ENCODE data around the gene LCORL. TPM values are rescaled to one million over a fixed set of nuclear protein-coding genes. Genes with fewer than 3 reads are reported as not detected.

The LCORL gene
- total RNA-seq, 1 experiment from 2014 or later = 11.3 TPM

- intact Hi-C loops (cut with micrococcal nuclease; ENCODE audit: unreplicated experiment) = no loop called here
- no peaks in the 10 kb centered on the region for H3K36me3 Mint-ChIP-seq (ENCODE audit: insufficient read depth, unreplicated experiment)
- no TSS peak for BruUV-seq (replicated peaks)
- CTCF ChIA-PET = no interaction called here
- H3K27me3 Mint-ChIP-seq (ENCODE audit: insufficient read depth, unreplicated experiment) = no peaks in the 10 kb centered on the region
- no peak overlapping the region for H3K27ac Mint-ChIP-seq (ENCODE audit: unreplicated experiment)
- Histone ChIP-seq H3K9me3 (no peaks in the 10 kb centered on the region), H3K4me1 (no peaks in the 10 kb centered on the region), H3K36me3 (ENCODE audit: control insufficient read depth, insufficient read depth, low read length) (no peaks in the 10 kb centered on the region), H3K4me3 (ENCODE audit: low read depth, low read length) (no peak overlapping the region), H3K27me3 (replicated peaks; ENCODE audit: control insufficient read depth, insufficient read depth, low read length) (no peaks in the 10 kb centered on the region)
- H3K9me3 Mint-ChIP-seq (ENCODE audit: unreplicated experiment) = no peaks in the 10 kb centered on the region
- no peaks in the 10 kb centered on the region for H3K4me1 Mint-ChIP-seq (ENCODE audit: low read depth, unreplicated experiment)
- POLR2A ChIA-PET = no interaction called here
- DNase-seq = no peak
- no peak overlapping the region for H3K4me3 Mint-ChIP-seq (ENCODE audit: unreplicated experiment)
- TF ChIP-seq, protein P1, sequence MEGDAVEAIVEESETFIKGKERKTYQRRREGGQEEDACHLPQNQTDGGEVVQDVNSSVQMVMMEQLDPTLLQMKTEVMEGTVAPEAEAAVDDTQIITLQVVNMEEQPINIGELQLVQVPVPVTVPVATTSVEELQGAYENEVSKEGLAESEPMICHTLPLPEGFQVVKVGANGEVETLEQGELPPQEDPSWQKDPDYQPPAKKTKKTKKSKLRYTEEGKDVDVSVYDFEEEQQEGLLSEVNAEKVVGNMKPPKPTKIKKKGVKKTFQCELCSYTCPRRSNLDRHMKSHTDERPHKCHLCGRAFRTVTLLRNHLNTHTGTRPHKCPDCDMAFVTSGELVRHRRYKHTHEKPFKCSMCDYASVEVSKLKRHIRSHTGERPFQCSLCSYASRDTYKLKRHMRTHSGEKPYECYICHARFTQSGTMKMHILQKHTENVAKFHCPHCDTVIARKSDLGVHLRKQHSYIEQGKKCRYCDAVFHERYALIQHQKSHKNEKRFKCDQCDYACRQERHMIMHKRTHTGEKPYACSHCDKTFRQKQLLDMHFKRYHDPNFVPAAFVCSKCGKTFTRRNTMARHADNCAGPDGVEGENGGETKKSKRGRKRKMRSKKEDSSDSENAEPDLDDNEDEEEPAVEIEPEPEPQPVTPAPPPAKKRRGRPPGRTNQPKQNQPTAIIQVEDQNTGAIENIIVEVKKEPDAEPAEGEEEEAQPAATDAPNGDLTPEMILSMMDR (IDR thresholded peaks at IDR 0.05; ENCODE audit: insufficient read depth in 1 of 2, low read depth in 1 of 2, low read length in 1 of 2, severe bottlenecking in 1 of 2, unreplicated experiment in 1 of 2) = no peak
Observed at GRCh38 chr4:17956245-17956644, 65.3 kb downstream of the LCORL start.

- Mint-ChIP-seq H3K4me1 (ENCODE audit: low read depth, unreplicated experiment) (no peaks in the 10 kb centered on the region), H3K27ac (ENCODE audit: unreplicated experiment) (no peak overlapping the region), H3K9me3 (ENCODE audit: unreplicated experiment) (no peaks in the 10 kb centered on the region), H3K4me3 (ENCODE audit: unreplicated experiment) (no peak overlapping the region), H3K36me3 (ENCODE audit: insufficient read depth, unreplicated experiment) (no peaks in the 10 kb centered on the region), H3K27me3 (ENCODE audit: insufficient read depth, unreplicated experiment) (no peaks in the 10 kb centered on the region)
- no peaks in the 10 kb centered on the region for H3K36me3 ChIP-seq (ENCODE audit: control insufficient read depth, insufficient read depth, low read length)
- H3K4me3 ChIP-seq (ENCODE audit: low read depth, low read length) = no peak overlapping the region
- no peaks in the 10 kb centered on the region for H3K27me3 ChIP-seq (replicated peaks; ENCODE audit: control insufficient read depth, insufficient read depth, low read length)
- DNase-seq = no peak
- POLR2A ChIA-PET = no interaction called here
- no TSS peak for BruUV-seq (replicated peaks)
- H3K4me1 ChIP-seq = no peaks in the 10 kb centered on the region
- no peaks in the 10 kb centered on the region for H3K9me3 ChIP-seq
- intact Hi-C loops (cut with micrococcal nuclease; ENCODE audit: unreplicated experiment) = no loop called here
- CTCF ChIA-PET = no interaction called here
- TF ChIP-seq, protein P1 (IDR thresholded peaks at IDR 0.05; ENCODE audit: insufficient read depth in 1 of 2, low read depth in 1 of 2, low read length in 1 of 2, severe bottlenecking in 1 of 2, unreplicated experiment in 1 of 2) = no peak
Observed at GRCh38 chr4:17945303-17945702, 76.3 kb downstream of the LCORL start.

DNA sequence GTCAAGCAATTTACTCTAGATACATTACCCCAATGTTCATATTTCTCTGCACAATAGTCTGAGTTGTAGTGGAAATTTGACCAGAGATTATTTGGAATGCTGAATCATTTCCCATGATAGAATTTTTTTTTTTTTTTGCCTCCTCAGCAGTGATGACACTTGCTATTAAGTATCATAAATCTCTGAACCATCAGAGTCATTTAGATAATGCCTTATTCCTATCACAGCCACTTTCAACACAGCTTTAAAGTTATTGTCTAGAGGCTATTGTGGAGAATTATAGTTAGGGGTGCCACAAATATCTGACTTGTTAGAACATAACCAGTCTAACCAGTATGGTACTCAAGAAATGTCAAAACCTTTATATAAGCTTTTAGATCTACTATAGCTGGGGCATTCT is 79.8 kb downstream of the LCORL start:
- CTCF ChIA-PET = no interaction called here
- Histone ChIP-seq H3K36me3 (ENCODE audit: control insufficient read depth, insufficient read depth, low read length) (no peaks in the 10 kb centered on the region), H3K27me3 (replicated peaks; ENCODE audit: control insufficient read depth, insufficient read depth, low read length) (no peaks in the 10 kb centered on the region), H3K9me3 (no peaks in the 10 kb centered on the region), H3K4me3 (ENCODE audit: low read depth, low read length) (no peak overlapping the region), H3K4me1 (no peaks in the 10 kb centered on the region)
- Mint-ChIP-seq H3K36me3 (ENCODE audit: insufficient read depth, unreplicated experiment) (no peaks in the 10 kb centered on the region), H3K4me1 (ENCODE audit: low read depth, unreplicated experiment) (no peaks in the 10 kb centered on the region), H3K9me3 (ENCODE audit: unreplicated experiment) (no peaks in the 10 kb centered on the region), H3K27ac (ENCODE audit: unreplicated experiment) (no peak overlapping the region), H3K27me3 (ENCODE audit: insufficient read depth, unreplicated experiment) (no peaks in the 10 kb centered on the region), H3K4me3 (ENCODE audit: unreplicated experiment) (no peak overlapping the region)
- no peak for DNase-seq
- TF ChIP-seq, protein P1 (IDR thresholded peaks at IDR 0.05; ENCODE audit: insufficient read depth in 1 of 2, low read depth in 1 of 2, low read length in 1 of 2, severe bottlenecking in 1 of 2, unreplicated experiment in 1 of 2) = no peak
- BruUV-seq (replicated peaks) = no TSS peak
- POLR2A ChIA-PET = no interaction called here
- intact Hi-C loops (cut with micrococcal nuclease; ENCODE audit: unreplicated experiment) = no loop called here
